ENCODE data around the gene GET3.
A peak's percentile ranks its signal among the peaks of the same experiment; 100 is the strongest.
"Not testable (repeated sequence)": the region's sequence is repeated elsewhere in the genome, so short reads cannot be mapped to it uniquely, and the experiment has no call there.

Gene GET3

DNA sequence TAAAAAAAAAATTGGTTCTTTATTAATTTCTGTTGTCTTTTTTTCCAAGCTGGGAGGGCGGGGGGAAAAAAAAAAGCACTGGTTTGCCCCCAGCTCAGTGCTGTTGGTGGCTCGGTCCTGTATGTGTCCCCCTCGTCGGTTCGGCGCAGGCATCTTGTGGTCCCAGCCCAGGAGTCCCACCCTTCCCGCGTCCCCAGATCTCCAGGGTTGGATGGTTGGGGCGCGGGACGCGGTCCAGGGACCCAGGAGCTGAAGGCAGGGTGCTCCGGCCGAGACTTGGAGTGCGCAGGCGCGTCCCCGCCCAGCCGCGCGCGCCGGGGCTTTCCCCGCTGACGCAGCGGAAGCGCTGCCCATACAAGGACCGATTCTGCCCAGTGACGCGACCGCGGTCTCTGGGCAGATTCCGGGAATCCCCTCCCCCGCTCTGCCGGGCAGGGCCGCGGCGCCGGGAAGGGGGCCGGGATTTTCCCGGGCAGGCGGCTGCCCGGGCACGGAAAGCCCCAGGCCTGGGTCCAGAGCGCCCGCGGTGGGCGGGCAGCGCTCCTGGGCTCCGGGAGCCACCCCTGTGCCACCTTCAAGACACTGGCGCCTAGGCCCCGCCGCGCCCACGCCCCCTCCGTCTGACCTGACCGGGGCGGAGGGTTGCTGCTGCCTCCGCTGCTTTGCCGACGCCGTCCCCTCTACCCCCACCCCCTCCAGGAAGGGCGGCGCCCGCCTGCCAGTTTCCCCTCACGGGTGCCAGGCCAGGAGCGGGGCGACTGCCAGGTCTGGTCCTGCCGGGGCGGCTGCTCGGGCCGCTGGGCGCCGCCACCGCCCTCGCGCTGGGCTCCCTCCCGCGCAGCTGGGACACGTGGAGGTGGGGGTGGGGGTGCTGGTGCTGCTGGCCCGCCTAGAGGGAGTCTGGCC lies 56.2 kb downstream of the GET3 start:
- DNase-seq, result peak; percentile 78 to 79

DNA sequence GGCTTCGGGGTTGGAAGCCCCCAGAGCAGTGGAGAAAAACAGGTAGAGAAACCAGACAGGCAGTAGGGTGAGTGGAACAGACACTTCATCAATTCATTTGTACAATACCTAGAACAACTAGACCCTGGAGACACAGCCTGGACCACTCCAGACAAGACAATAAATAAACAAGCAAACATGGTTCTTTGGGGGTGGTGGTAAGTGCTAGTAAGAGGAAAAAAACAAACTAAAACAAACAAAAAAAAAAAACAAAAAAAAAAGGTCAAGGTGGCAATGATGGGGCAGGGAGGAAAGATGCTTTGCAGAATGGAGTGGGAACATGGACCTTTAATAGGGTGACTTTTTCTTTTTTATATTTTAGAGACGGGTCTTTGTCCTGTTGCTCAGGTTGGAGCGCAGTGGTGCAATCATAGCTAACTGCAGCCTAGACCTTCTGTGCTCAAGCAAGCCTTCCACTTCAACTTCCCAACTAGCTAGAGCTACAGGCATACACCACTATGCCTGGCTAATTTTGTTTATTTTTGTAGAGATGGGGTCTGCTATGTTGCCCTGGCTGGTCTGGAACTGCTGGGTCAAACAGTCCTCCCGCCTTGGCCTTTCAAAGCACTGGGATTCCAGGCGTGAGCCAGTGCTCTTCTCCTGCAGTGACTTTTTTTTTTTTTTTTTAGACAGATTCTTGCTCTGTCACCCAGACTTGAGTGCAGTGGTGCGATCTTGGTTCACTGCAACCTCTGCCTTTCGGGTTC lies 57.1 kb downstream of the GET3 start:
- peak; percentile 5 to 15 for DNase-seq

DNA sequence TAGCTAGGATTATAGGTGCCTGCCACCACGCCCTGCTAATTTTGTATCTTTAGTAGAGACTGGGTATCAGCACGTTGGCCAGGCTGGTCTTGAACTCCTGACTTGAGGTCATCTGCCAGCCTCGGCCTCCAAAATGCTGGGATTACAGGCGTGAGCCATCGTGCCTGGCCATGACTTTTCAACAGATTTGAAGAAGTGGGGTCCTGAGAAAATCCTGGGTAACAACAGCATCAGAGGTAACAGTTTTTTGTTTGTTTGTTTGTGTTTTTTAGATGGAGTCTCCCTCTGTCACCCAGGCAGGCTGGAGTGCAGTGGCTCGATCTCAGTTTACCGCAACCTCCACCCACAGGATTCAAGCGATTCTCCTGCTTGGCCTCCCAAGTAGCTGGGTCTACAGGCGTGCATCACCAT lies 57.7 kb downstream of the GET3 start:
- DNase-seq, result no peak

DNA sequence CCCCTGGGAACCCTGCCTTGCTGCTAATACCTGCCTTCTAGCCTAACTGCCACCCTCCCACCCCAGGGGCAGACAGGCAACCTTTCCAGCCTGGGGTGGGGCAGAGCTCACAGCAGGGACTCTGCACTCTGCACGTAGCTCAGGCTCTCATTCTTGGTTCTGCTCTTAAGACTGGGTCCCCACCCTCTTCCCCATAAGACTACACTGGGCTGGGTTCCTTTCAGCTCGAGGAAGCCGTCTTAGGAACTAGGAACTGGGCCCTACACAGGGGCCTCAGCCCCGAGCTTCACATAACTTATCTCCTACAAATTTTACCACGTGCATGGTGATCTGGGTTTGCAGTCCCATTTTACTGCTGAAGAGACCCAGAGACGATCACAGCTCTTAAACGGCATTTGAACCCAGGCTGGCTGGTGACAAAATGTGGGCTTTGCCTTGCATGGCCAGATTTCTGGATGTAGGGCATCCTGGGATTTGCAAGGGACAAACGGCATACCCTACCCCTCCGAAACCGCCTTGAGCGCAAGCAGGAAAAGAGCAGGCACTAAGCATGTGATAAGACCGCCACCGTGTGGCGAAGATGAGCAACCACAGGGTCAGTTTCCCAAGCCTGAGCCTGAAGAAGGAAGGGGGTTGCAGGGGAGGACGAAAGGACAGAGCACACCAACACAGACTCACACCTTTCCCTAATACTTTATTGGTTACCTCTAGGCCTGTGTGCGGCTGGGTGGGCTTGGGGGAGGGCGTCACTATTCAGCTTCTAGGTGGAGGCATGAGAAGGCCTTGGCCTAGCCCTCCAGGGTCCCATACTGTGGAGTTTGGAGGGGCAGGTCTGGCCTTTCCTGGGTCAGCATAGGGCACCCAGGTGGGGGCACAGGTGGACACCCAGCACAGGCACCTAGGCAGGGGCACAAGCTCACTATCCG lies 59.1 kb downstream of the GET3 start:
- DNase-seq, result peak; percentile 73

DNA sequence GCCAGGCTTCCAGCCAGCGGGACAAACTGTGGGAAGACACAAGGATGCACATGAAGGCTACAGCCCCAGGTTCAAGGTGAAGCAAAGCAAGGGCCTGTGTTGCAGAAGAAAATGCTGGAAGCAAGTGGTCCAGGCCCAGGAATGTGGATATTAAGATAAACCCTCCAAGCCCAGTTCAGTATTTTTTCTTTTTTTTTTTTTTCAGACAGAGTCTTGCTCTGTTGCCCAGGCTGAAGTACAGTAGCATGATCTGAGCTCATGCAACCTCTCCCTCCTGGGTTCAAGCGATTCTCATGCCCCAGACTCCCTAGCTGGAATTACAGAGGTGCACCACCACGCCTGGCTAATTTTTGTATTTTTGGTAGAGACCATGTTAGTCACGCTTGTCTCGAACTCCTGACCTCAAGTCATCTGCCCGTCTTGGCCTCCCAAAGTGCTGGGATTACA lies 59.9 kb downstream of the GET3 start:
- no peak for DNase-seq

DNA sequence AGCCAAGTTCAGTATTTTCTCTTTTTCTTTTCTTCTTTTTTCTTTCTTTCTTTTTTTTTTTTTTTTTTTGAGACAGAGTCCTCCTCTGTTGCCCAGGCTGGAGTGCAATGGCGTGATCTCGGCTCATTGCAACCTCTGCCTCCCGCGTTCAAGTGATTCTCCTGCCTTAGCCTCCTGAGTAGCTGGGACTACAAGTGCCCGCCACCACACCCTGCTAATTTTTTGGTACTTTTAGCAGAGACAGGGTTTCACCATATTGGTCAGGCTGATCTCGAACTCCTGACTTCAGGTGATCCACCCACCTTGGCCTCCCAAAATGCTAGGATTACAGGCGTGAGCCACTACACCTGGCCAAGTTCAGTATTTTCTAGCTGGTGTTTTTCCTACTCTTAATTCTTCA lies 60.3 kb downstream of the GET3 start:
- DNase-seq, result not testable (repeated sequence)
